ENCODE data around the gene KRT7. TPM values are rescaled to one million over a fixed set of nuclear protein-coding genes. Genes with fewer than 3 reads are reported as not detected.
A peak's percentile ranks its signal among the peaks of the same experiment; 100 is the strongest.

The KRT7 gene
- total RNA-seq, 1 donor from 2014 or later = 768 TPM

DNA sequence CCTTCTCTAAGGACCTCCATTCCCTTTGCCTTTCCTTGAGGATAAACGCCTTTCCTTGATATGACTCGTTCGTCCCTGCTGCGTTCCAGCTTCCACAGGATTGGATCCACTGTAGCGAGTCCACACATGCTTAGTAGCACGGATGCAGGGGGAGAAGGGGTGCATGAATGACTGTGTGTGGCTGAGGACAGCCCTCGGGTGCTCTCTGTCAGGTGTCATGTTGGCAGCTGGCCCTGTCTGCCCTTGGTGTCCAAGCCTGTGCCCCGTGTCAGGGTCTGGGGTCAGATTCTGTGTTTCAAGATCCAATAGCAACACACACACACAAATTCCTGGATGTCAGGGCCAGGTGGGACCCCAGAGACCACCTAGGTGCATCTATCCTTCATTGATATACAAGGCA is 23.7 kb upstream of the KRT7 start:
- DNase-seq (ENCODE audit: low read depth) = no peak
- no peak overlapping the region for H3K4me3 ChIP-seq (ENCODE audit: low read depth, low read length)
- TF ChIP-seq, protein P1, sequence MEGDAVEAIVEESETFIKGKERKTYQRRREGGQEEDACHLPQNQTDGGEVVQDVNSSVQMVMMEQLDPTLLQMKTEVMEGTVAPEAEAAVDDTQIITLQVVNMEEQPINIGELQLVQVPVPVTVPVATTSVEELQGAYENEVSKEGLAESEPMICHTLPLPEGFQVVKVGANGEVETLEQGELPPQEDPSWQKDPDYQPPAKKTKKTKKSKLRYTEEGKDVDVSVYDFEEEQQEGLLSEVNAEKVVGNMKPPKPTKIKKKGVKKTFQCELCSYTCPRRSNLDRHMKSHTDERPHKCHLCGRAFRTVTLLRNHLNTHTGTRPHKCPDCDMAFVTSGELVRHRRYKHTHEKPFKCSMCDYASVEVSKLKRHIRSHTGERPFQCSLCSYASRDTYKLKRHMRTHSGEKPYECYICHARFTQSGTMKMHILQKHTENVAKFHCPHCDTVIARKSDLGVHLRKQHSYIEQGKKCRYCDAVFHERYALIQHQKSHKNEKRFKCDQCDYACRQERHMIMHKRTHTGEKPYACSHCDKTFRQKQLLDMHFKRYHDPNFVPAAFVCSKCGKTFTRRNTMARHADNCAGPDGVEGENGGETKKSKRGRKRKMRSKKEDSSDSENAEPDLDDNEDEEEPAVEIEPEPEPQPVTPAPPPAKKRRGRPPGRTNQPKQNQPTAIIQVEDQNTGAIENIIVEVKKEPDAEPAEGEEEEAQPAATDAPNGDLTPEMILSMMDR (conservative IDR thresholded peaks at IDR 0.05; ENCODE audit: low read depth, low read length) = no peak

DNA sequence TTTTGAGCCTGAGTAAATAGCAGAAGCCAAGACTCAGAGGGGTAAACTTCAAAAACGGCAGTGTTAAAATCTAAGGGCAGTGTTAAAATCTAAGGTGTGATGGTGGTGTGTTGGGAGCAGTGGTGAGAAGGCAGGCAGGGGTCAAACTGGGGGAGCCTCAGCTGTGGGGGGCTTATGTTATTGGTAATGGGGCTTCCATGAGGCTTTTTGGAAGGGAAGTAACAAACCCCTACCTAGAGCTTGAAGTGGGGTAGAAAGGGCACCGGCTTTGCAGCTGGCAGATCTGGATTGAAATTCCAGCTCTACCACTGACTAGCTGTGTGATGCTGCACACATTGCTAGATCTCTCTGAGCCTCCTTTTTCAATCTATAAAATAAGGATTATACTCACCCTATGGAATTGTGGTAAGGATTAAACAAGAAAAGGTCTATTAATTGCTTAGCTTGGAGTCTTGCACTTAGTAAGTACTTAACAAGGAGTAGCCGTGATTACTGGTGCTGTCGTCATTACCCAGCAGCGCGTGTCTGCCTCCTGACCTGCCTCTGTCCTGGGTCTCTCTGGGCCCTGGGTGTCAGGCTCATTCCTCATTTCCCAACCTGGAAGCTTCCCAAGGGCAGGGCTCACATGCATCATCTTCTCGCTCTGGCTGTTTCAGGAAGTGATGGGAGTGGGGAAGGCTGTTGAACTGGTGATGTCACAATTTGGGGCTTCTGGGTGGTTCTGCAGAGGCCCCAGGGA is 22.7 kb upstream of the KRT7 start:
- H3K4me3 ChIP-seq (ENCODE audit: low read depth, low read length) = no peak overlapping the region
- DNase-seq (ENCODE audit: low read depth) = peak; percentile 79
- TF ChIP-seq, protein P1 (conservative IDR thresholded peaks at IDR 0.05; ENCODE audit: low read depth, low read length) = no peak

GRCh38 chr12:52210925-52211650 is 22.0 kb upstream of the KRT7 start:
- TF ChIP-seq, protein P1 (conservative IDR thresholded peaks at IDR 0.05; ENCODE audit: low read depth, low read length) = no peak
- no peak overlapping the region for H3K4me3 ChIP-seq (ENCODE audit: low read depth, low read length)
- DNase-seq (ENCODE audit: low read depth) = no peak

- DNase-seq (ENCODE audit: low read depth) = no peak
- H3K4me3 ChIP-seq (ENCODE audit: low read depth, low read length) = no peak overlapping the region
- TF ChIP-seq, protein P1 (conservative IDR thresholded peaks at IDR 0.05; ENCODE audit: low read depth, low read length) = no peak
Observed at GRCh38 chr12:52211716-52212585, 21.1 kb upstream of the KRT7 start.

DNA sequence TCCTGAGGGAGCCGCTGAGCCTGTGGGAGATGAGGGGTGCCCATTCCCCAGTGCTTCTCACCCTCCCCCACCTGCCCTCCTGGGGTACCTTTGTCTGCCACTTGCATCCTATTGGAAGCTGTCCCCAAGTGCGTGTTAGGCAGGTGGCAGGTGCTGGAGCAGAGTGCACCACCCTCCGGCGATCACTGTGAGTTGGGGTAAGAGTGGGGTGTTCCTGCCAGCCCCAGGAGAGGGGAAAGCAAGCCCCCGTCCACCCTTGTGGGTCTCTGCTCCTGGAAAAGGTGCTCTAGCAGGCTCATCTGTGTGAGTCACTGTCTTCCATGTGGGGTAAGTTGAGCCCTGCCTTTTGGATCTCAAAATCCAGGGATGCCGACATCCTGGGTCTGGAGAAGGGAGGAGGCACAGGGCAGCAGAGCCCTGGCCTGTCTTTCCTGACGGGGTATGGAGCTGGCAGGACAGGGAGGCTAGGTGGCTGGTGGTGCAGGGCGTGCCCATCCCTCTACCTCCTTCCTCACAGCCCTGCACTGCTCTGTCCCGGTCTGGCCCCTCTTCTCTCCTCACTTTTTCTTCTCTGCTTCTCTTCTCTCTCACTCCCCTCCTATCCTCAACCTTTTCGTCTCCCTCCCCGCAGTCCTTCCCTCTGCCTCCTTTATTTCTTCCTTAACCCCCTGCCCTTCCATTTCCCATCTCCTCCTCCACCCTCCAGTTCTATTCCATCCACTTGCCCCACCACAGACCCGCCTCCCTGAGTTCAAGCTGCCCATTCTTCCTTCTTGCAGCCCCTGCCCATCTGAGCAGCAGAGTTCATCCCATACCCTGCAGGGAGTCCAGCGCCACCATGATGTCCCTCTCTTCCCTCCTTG is 20.1 kb upstream of the KRT7 start:
- TF ChIP-seq, protein P1 (conservative IDR thresholded peaks at IDR 0.05; ENCODE audit: low read depth, low read length) = no peak
- no peak overlapping the region for H3K4me3 ChIP-seq (ENCODE audit: low read depth, low read length)
- no peak for DNase-seq (ENCODE audit: low read depth)
